Glutamatergic neuron (in vitro differentiated cells): Measurements from ENCODE around the gene VWA5B2. TPM values are rescaled to one million over a fixed set of nuclear protein-coding genes. Genes with fewer than 3 reads are reported as not detected.
A peak's percentile ranks its signal among the peaks of the same experiment; 100 is the strongest.

Source experiments
- DNase-seq: peaks from one replicate; pipeline ENCODE4 v3.0.0; 2022
- H3K27ac Mint-ChIP-seq: one replicate; pipeline ENCODE4 v1.8.0; 2020; ENCODE audit warnings: mild to moderate bottlenecking, mixed read lengths, inconsistent platforms; ENCODE audit not compliant: unreplicated experiment
- H3K27me3 Mint-ChIP-seq: one replicate; pipeline ENCODE4 v1.8.0; 2020; ENCODE audit warnings: mild to moderate bottlenecking, moderate library complexity, mixed read lengths, inconsistent platforms; ENCODE audit not compliant: unreplicated experiment
- H3K36me3 Mint-ChIP-seq: one replicate; pipeline ENCODE4 v1.8.0; 2020; ENCODE audit warnings: mild to moderate bottlenecking, mixed read lengths, inconsistent platforms; ENCODE audit not compliant: unreplicated experiment
- H3K4me1 Mint-ChIP-seq: one replicate; pipeline ENCODE4 v1.8.0; 2020; ENCODE audit warnings: mild to moderate bottlenecking, low read depth, mixed read lengths, inconsistent platforms; ENCODE audit not compliant: unreplicated experiment
- H3K4me3 Mint-ChIP-seq: one replicate; pipeline ENCODE4 v1.8.0; 2020; ENCODE audit warnings: mild to moderate bottlenecking, mixed read lengths, inconsistent platforms; ENCODE audit not compliant: unreplicated experiment
- H3K9me3 Mint-ChIP-seq: one replicate; pipeline ENCODE4 v1.8.0; 2020; ENCODE audit warnings: mild to moderate bottlenecking, moderate library complexity, mixed read lengths, inconsistent platforms; ENCODE audit not compliant: unreplicated experiment
- CTCF ChIP-seq: fragments of 200-600 bp; sonication (generic); IDR thresholded peaks from one replicate; pipeline ENCODE4 v1.5.0; 2021; ENCODE audit not compliant: partially characterized antibody, unreplicated experiment
- total RNA-seq: library from RNA; stranded (reverse); fragmentation: NEBNext Ultra II Directional; extraction: Animal tissue kit (Norgen Biotek cat#: 25700); gene quantifications from one replicate; pipeline ENCODE4 v1.2.1, GENCODE V29; 2021; ENCODE audit not compliant: unreplicated experiment

The VWA5B2 gene
- total RNA-seq, 1 donor from 2014 or later = 56.5 TPM

GRCh38 chr3:184258926-184259325 is 29.5 kb downstream of the VWA5B2 start:
- no peak for TF ChIP-seq CTCF
- H3K4me3 Mint-ChIP-seq = peak overlapping the region; percentile 89
- DNase-seq = no peak
- peaks cover 5% of the 10 kb centered on the region for H3K36me3 Mint-ChIP-seq
- peaks cover 31% of the 10 kb centered on the region for H3K27me3 Mint-ChIP-seq
- H3K9me3 Mint-ChIP-seq = peaks cover 18% of the 10 kb centered on the region
- peaks cover 6% of the 10 kb centered on the region for H3K4me1 Mint-ChIP-seq
- H3K27ac Mint-ChIP-seq = no peak overlapping the region

DNA sequence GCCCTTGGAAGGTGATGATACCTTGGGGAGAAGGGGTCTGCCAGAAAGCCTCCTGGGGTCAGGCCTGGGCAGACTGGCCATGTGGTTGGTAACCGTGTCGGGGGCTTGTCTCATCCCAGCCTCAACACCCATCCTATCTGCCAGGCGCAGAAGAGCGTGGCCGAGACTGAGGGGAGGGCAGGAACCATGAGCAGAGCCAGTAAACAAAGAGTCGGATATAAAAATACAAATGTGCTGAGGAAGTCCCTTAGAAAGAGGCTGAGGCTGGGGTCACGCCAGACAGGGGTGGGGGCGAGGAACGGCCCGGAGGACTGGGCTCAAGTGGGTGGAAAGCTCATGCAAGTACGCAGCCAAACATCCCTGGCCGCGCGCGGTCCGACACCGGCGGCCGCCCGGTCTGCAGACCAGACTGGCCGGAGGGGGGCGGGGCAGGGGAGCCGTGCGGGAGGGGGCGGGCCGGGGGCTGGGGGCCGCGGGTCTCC is 30.1 kb downstream of the VWA5B2 start:
- H3K27ac Mint-ChIP-seq = peak overlapping the region; percentile 76
- DNase-seq = no peak
- peak overlapping the region; percentile 89 for H3K4me3 Mint-ChIP-seq

DNA sequence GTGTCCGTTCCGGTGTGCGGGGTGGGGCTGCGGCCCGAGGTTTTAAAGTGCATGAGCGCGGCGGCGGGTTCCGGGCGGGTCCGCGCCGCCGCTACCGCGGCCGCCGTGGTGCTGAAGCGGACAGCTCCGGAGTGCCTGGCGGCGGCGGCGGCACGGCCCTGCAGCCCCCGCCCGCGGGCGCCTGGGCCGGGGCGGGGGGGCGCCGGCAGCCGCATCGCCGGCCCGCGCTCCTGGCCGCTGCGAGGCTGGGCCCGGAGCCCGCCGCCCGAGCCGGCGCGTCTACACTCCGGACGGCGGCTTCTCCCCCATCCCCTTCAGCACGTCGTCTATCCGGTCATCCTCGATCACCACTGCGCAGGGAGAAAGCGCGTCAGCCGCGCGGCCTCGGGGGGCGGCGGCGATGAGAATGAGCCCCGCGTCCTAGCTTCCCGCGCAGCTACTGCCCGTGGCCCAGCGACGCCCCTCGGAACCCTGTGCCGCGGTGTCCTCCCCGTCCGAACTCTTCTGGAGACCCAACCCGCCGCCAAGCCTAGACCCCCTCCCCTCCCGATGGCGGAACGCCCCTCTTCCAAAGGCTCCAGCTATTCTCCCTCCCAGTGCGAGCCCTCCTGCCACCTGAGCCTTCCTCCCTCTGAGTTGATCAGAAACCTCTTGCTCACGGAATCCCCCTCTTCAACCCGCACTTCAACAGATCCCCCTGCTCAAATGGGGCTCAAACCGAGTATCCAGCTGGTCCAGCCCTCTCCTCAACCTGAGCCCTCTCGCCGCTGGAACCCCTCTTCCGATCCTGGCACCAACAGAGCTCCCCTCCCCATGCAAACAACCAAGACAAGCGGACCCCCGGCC is 30.7 kb downstream of the VWA5B2 start:
- peaks cover 31% of the 10 kb centered on the region for H3K27me3 Mint-ChIP-seq
- H3K36me3 Mint-ChIP-seq = peaks cover 5% of the 10 kb centered on the region
- peak overlapping the region; percentile 91 for H3K4me3 Mint-ChIP-seq
- peaks cover 6% of the 10 kb centered on the region for H3K4me1 Mint-ChIP-seq
- peak overlapping the region; percentile 74 for H3K27ac Mint-ChIP-seq
- H3K9me3 Mint-ChIP-seq = peaks cover 18% of the 10 kb centered on the region
- TF ChIP-seq CTCF = no peak
- DNase-seq = peak; percentile 54

More for the DNA sequence above, 30.1 kb downstream of the VWA5B2 start:
- Mint-ChIP-seq H3K9me3 (peaks cover 18% of the 10 kb centered on the region), H3K27me3 (peaks cover 31% of the 10 kb centered on the region), H3K4me1 (peaks cover 6% of the 10 kb centered on the region), H3K36me3 (peaks cover 5% of the 10 kb centered on the region)
- TF ChIP-seq CTCF = no peak

- Mint-ChIP-seq H3K27ac (peak overlapping the region; percentile 74), H3K9me3 (peaks cover 20% of the 10 kb centered on the region), H3K27me3 (peaks cover 31% of the 10 kb centered on the region), H3K4me3 (peak overlapping the region; percentile 91), H3K4me1 (peaks cover 6% of the 10 kb centered on the region), H3K36me3 (peaks cover 5% of the 10 kb centered on the region)
- TF ChIP-seq CTCF = no peak
- DNase-seq = no peak
Measured at GRCh38 chr3:184260724-184261269, 31.4 kb downstream of the VWA5B2 start.
